ENCODE measurements around the gene HOMER3.
A peak's percentile ranks its signal among the peaks of the same experiment; 100 is the strongest.

HOMER3 gene

GRCh38 chr19:18940769-18941627 lies at the start of gene HOMER3:
Gene HOMER3, minus strand, starts transcription at chr19:18941217. Its CDS starts 2,235 bp downstream, at chr19:18938982.
- DNase-seq (ENCODE audit: low spot score): peak; percentile 94
- TF ChIP-seq CTCF (IDR thresholded peaks at IDR 0.05; ENCODE audit: extremely low read depth, missing control alignments): peak; percentile 46

- no peak for DNase-seq (ENCODE audit: low spot score)
- TF ChIP-seq CTCF (IDR thresholded peaks at IDR 0.05; ENCODE audit: extremely low read depth, missing control alignments): no peak
Observed at GRCh38 chr19:18990128-18990708, 49.2 kb upstream of the HOMER3 start.

GRCh38 chr19:18989316-18989715 lies 48.3 kb upstream of the HOMER3 start:
- no peak for DNase-seq (ENCODE audit: low spot score)
- TF ChIP-seq CTCF (IDR thresholded peaks at IDR 0.05; ENCODE audit: extremely low read depth, missing control alignments): no peak

- TF ChIP-seq CTCF (IDR thresholded peaks at IDR 0.05; ENCODE audit: extremely low read depth, missing control alignments): no peak
Observed at GRCh38 chr19:18987456-18987855, 46.4 kb upstream of the HOMER3 start.

GRCh38 chr19:18985257-18985656 lies 44.2 kb upstream of the HOMER3 start:
- TF ChIP-seq CTCF (IDR thresholded peaks at IDR 0.05; ENCODE audit: extremely low read depth, missing control alignments): no peak
- DNase-seq (ENCODE audit: low spot score): no peak

More at GRCh38 chr19:18987456-18987855, 46.4 kb upstream of the HOMER3 start:
- no peak for DNase-seq (ENCODE audit: low spot score)

GRCh38 chr19:18984251-18984650 lies 43.2 kb upstream of the HOMER3 start:
- no peak for TF ChIP-seq CTCF (IDR thresholded peaks at IDR 0.05; ENCODE audit: extremely low read depth, missing control alignments)
- no peak for DNase-seq (ENCODE audit: low spot score)

GRCh38 chr19:18982669-18983068 lies 41.7 kb upstream of the HOMER3 start:
- no peak for DNase-seq (ENCODE audit: low spot score)
- no peak for TF ChIP-seq CTCF (IDR thresholded peaks at IDR 0.05; ENCODE audit: extremely low read depth, missing control alignments)
